ENCODE results near the gene DHX29. TPM values are rescaled to one million over a fixed set of nuclear protein-coding genes. Genes with fewer than 3 reads are reported as not detected.

The DHX29 gene
- total RNA-seq, 2 donors from 2014 or later, result 29.5 to 35.6 TPM

DNA sequence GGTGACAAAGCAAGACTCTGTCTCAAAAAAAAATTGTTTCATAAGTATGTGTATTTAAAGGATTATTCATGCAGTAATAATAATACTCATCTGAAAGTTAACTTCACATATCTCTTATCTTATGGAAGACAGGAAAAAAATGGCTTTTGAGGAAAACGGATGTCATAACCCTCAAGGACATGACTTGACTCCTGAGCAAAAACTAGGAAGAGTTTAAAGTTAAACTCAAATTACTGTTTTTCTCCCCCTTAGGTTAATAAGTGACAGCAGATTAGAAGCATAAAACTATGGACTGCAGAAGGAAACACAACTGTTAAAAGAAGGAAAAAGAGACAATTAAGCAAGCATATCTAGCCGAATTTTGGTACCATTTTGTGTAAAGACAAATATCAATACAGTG lies 16.5 kb downstream of the DHX29 start:
- no peak for ATAC-seq (ENCODE audit: insufficient number of reproducible peaks, low FRiP score, low read depth)

DNA sequence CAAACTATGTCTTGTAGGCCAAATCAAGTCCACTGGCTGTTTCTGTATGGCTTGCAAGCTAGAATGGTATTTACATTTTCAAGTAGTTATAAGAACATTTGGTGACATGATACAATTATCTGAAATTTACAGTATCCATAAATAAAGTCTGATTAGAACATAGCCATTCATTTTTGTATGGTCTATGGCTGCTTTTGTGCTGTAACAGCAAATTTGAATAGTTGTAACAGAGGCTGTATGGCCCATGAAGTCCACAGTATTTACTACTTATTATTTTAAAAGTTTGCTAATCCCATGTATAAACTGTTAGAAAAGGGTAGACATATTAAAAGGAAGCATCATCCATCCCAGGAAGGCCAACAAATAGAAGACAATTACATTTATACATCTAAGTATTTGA lies 17.7 kb downstream of the DHX29 start:
- Histone ChIP-seq H3K4me3 (no peak overlapping the region), H3K4me1 (ENCODE audit: control insufficient read depth in 1 of 2, low read depth in 2 of 2) (no peaks in the 10 kb centered on the region), H3K27ac (no peak overlapping the region), H3K27me3 (replicated peaks; ENCODE audit: insufficient read depth) (no peaks in the 10 kb centered on the region), H3K9me3 (no peaks in the 10 kb centered on the region), H3K36me3 (peaks cover 62% of the 10 kb centered on the region)
- no peak for DNase-seq (ENCODE audit: low spot score)
- no peak for ATAC-seq (ENCODE audit: insufficient number of reproducible peaks, low FRiP score, low read depth)
- no peak for TF ChIP-seq CTCF (IDR thresholded peaks at IDR 0.05)

More for the DNA sequence above, 16.5 kb downstream of the DHX29 start:
- Histone ChIP-seq H3K4me1 (ENCODE audit: control insufficient read depth in 1 of 2, low read depth in 2 of 2) (no peaks in the 10 kb centered on the region), H3K4me3 (no peak overlapping the region), H3K36me3 (peaks cover 60% of the 10 kb centered on the region), H3K27ac (no peak overlapping the region), H3K27me3 (replicated peaks; ENCODE audit: insufficient read depth) (no peaks in the 10 kb centered on the region), H3K9me3 (no peaks in the 10 kb centered on the region)
- no peak for DNase-seq (ENCODE audit: low spot score)
- TF ChIP-seq CTCF (IDR thresholded peaks at IDR 0.05), result no peak

GRCh38 chr5:55286411-55286933 lies 21.0 kb downstream of the DHX29 start:
- Histone ChIP-seq H3K36me3 (peaks cover 56% of the 10 kb centered on the region), H3K4me3 (no peak overlapping the region), H3K27ac (no peak overlapping the region), H3K9me3 (no peaks in the 10 kb centered on the region), H3K27me3 (replicated peaks; ENCODE audit: insufficient read depth) (no peaks in the 10 kb centered on the region), H3K4me1 (ENCODE audit: control insufficient read depth in 1 of 2, low read depth in 2 of 2) (no peaks in the 10 kb centered on the region)
- ATAC-seq (ENCODE audit: insufficient number of reproducible peaks, low FRiP score, low read depth) (no peak), DNase-seq (ENCODE audit: low spot score) (no peak)
- no peak for TF ChIP-seq CTCF (IDR thresholded peaks at IDR 0.05)

- Histone ChIP-seq H3K36me3 (peaks cover 55% of the 10 kb centered on the region), H3K27ac (no peak overlapping the region), H3K4me3 (no peak overlapping the region), H3K27me3 (replicated peaks; ENCODE audit: insufficient read depth) (no peaks in the 10 kb centered on the region), H3K9me3 (no peaks in the 10 kb centered on the region), H3K4me1 (ENCODE audit: control insufficient read depth in 1 of 2, low read depth in 2 of 2) (no peaks in the 10 kb centered on the region)
- TF ChIP-seq CTCF (IDR thresholded peaks at IDR 0.05), result no peak
- ATAC-seq (ENCODE audit: insufficient number of reproducible peaks, low FRiP score, low read depth) (no peak), DNase-seq (ENCODE audit: low spot score) (no peak)
Observed at GRCh38 chr5:55278778-55279177, 28.7 kb downstream of the DHX29 start.

DNA sequence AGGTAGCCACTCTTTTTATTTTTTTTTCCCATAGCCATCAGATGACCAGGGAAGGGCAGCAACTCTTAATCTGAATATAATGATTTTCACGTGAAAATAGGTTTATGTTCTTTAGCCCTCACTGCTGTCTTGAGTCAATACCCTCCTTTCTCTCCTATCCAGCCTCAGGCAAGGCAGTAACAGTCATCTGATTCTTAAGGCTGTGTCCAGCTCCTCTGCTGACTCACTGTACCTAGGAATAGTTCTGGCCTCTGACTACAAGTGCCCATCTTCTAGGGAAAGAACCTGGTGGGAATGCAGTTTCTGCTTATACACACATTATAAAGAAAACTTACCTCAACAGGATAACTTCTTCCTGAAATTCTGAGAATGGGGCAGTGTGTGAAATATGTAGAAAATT lies 30.7 kb downstream of the DHX29 start:
- Histone ChIP-seq H3K27me3 (replicated peaks; ENCODE audit: insufficient read depth) (no peaks in the 10 kb centered on the region), H3K27ac (no peak overlapping the region), H3K4me1 (ENCODE audit: control insufficient read depth in 1 of 2, low read depth in 2 of 2) (no peaks in the 10 kb centered on the region), H3K9me3 (no peaks in the 10 kb centered on the region), H3K36me3 (peaks cover 51% of the 10 kb centered on the region), H3K4me3 (no peak overlapping the region)
- DNase-seq (ENCODE audit: low spot score) (no peak), ATAC-seq (ENCODE audit: insufficient number of reproducible peaks, low FRiP score, low read depth) (no peak)
- no peak for TF ChIP-seq CTCF (IDR thresholded peaks at IDR 0.05)
